Lung (tissue), 12 donors: Measurements from ENCODE around the gene ZFAND3. TPM values are rescaled to one million over a fixed set of nuclear protein-coding genes. Genes with fewer than 3 reads are reported as not detected.

Experiments
- ATAC-seq: fragments of 200-7000 bp; cut with Tn5 transposase; one replicate; pipeline ENCODE4 v1.9.1; 2020; ENCODE audit warnings: moderate number of reproducible peaks; ENCODE audit not compliant: insufficient read depth, low FRiP score
- DNase-seq, 3 donors: peaks; one replicate each; pipeline ENCODE4 v3.0.0-alpha.2; 2013 to 2017
- H3K27ac ChIP-seq, 2 donors: one replicate each; pipeline ENCODE4 v1.5.1; 2013; ENCODE audit warnings: mild to moderate bottlenecking in 2 of 2, moderate library complexity in 2 of 2, control low read depth in 1 of 2, inconsistent platforms in 1 of 2, low read depth in 1 of 2, low read length in 1 of 2
- H3K27me3 ChIP-seq, 3 donors: one replicate each; pipeline ENCODE4 v1.5.1; 2013; ENCODE audit warnings: low read length in 2 of 3; ENCODE audit not compliant: control insufficient read depth in 3 of 3, insufficient read depth in 3 of 3
- H3K36me3 ChIP-seq, 4 donors: one replicate each; pipeline ENCODE4 v1.5.1; 2013; ENCODE audit warnings: low read length in 4 of 4, mild to moderate bottlenecking in 1 of 4, moderate library complexity in 1 of 4; ENCODE audit not compliant: control insufficient read depth in 4 of 4, insufficient read depth in 4 of 4
- H3K4me1 ChIP-seq, 5 donors: one replicate each; pipeline ENCODE4 v1.5.1; 2013; ENCODE audit warnings: low read length in 5 of 5, mild to moderate bottlenecking in 2 of 5, moderate library complexity in 1 of 5; ENCODE audit not compliant: control insufficient read depth in 5 of 5, insufficient read depth in 5 of 5
- H3K4me3 ChIP-seq: one replicate; pipeline ENCODE4 v1.5.1; 2013; ENCODE audit warnings: mild to moderate bottlenecking, control low read depth, moderate library complexity
- H3K9ac ChIP-seq, 2 donors: one replicate each; pipeline ENCODE4 v1.5.1; 2013; ENCODE audit warnings: low read length in 2 of 2, control low read depth in 1 of 2; ENCODE audit not compliant: insufficient read depth in 1 of 2
- H3K9me3 ChIP-seq, 4 donors: one replicate each; pipeline ENCODE4 v1.5.1; 2013; ENCODE audit warnings: low read length in 3 of 4, mild to moderate bottlenecking in 1 of 4, moderate library complexity in 1 of 4; ENCODE audit not compliant: control insufficient read depth in 4 of 4, insufficient read depth in 3 of 4
- CTCF ChIP-seq: IDR thresholded peaks from 2 replicates; pipeline ENCODE4 v1.5.1; 2012; ENCODE audit warnings: mild to moderate bottlenecking; ENCODE audit errors: control extremely low read depth, extremely low read depth
- WGBS, 2 donors: extraction: QIAGEN DNeasy Blood & Tissue Kit; methylation state at CpG; one replicate each; pipeline ENCODE4 v1.1.7; 2013; 5-methylcytosine and 5-hydroxymethylcytosine counted together
- polyA plus RNA-seq, 2 donors: library from polyadenylated mRNA; stranded (reverse); fragments of 200-250 nt; gene quantifications; one replicate each; pipeline ENCODE4 v1.2.1, GENCODE V29; 2013
- total RNA-seq, 2 donors: library from RNA; depleted of rRNA in 1 of 2; stranded (reverse); fragments of >200 nt in 1 of 2; gene quantifications; one replicate each; pipeline ENCODE4 v1.2.1, GENCODE V29; 2014 to 2021
- donor health status: control.
- donor health status: control.
- donor health status: Bipolar disorder and iron deficiency.
- donor health status: healthy.
- donor health status: DM: yes; HTN: yes; CAD: no.

Gene ZFAND3
- total and polyA plus RNA-seq, 4 donors: 27.6 to 63.6 (median 51.3) TPM

GRCh38 chr6:37965964-37966676 is 146.6 kb downstream of the ZFAND3 start:
- Histone ChIP-seq H3K4me1 (peaks cover 0 to 13% (median 2%) of the 10 kb centered on the region in 5 donors), H3K9me3 (peaks cover 0 to 3% (median 0%) of the 10 kb centered on the region in 4 donors), H3K36me3 (peaks cover 0 to 2% (median 0%) of the 10 kb centered on the region in 4 donors), H3K27ac (no peak overlapping the region), H3K27me3 (no peaks in the 10 kb centered on the region), H3K4me3 (no peak overlapping the region), H3K9ac (no peak overlapping the region)
- WGBS, 2 donors: 93 to 94% methylated on average over 3 of the region's 3 CpGs
- ATAC-seq (no peak), DNase-seq (no peak)
- TF ChIP-seq CTCF: no peak

GRCh38 chr6:37966801-37967200 is 147.3 kb downstream of the ZFAND3 start:
- no peak for TF ChIP-seq CTCF

GRCh38 chr6:37967651-37968050 is 148.1 kb downstream of the ZFAND3 start:
- ATAC-seq (no peak), DNase-seq (no peak)
- Histone ChIP-seq H3K9me3 (no peaks in the 10 kb centered on the region), H3K9ac (no peak overlapping the region), H3K4me1 (peaks cover 0 to 26% (median 6%) of the 10 kb centered on the region in 5 donors), H3K27me3 (no peaks in the 10 kb centered on the region), H3K4me3 (no peak overlapping the region), H3K27ac (no peak overlapping the region), H3K36me3 (no peaks in the 10 kb centered on the region)
- 95 to 99% methylated on average over 1 of the region's 1 CpG for WGBS, 2 donors
- no peak for TF ChIP-seq CTCF

More at GRCh38 chr6:37966801-37967200, 147.3 kb downstream of the ZFAND3 start:
- Histone ChIP-seq H3K9me3 (peaks cover 0 to 3% (median 0%) of the 10 kb centered on the region in 4 donors), H3K27ac (no peak overlapping the region), H3K36me3 (peaks cover 0 to 2% (median 0%) of the 10 kb centered on the region in 4 donors), H3K27me3 (no peaks in the 10 kb centered on the region), H3K9ac (no peak overlapping the region), H3K4me3 (no peak overlapping the region), H3K4me1 (peaks cover 0 to 20% (median 5%) of the 10 kb centered on the region in 5 donors)
- WGBS, 2 donors: 44 to 76% methylated on average over 1 of the region's 1 CpG
- ATAC-seq (no peak), DNase-seq (no peak)
